ENCODE measurements around the gene NGEF.

DNA sequence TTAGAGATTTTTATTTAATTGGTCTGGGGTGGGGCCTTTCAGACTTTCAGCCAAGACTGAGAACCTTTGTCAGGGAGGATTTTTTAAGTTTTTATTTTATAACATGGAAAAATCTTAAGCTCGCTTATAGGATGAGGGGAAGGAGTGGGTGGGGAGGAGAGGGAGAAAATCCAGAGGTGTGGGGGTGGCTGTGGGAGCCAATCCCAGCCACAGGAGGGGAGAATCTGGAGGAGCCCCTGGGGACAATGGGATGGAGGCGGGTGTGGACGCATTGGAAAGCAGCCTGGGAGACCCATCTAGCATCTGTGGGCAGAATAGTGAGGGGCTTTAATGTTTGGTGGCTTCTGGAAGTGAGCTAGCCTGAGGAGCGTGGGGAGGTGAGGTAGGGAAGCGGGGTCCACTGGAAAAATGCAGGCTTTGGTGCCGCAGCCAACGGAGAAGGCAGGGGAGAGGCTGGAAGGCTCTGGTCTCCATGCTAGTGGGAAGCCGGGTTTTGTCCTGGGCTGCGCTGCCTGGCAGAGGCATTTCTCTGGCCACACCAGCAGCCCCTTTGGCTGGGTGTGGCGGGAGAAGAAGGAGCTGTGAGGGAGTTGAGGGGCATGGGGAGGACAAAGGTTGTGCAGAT lies 35.6 kb upstream of the NGEF start:
- TF ChIP-seq CTCF (IDR thresholded peaks at IDR 0.05; ENCODE audit: borderline replicate concordance, extremely low read depth, low read length, poor library complexity, severe bottlenecking) (no peak), EZH2 (IDR thresholded peaks at IDR 0.05; ENCODE audit: borderline replicate concordance, low read depth, low read length, severe bottlenecking) (no peak)
